CD14-positive monocyte (primary cell): ENCODE results near the gene ABCG5. TPM values are rescaled to one million over a fixed set of nuclear protein-coding genes. Genes with fewer than 3 reads are reported as not detected.

ENCODE experiments used
- DNase-seq, 3 donors: peaks; one replicate each; pipeline ENCODE4 v3.0.0-alpha.2; 2011 to 2022
- H2AFZ ChIP-seq: 2 replicates; pipeline ENCODE4 v1.6.0; 2012; ENCODE audit warnings: mild to moderate bottlenecking, low read depth, low read length, inconsistent platforms; ENCODE audit not compliant: insufficient read depth, poor library complexity, severe bottlenecking
- H3K27ac ChIP-seq, 2 donors: 1 replicate in 1 of 2; 2 replicates in 1 of 2; pipeline ENCODE4 v1.5.1; 2012 to 2013; ENCODE audit warnings: low read length in 2 of 2, control low read depth in 1 of 2, inconsistent platforms in 1 of 2, low read depth in 1 of 2, mild to moderate bottlenecking in 1 of 2
- H3K27me3 ChIP-seq, 2 donors: one replicate each; pipeline versions ENCODE4 v1.6.0 to v1.6.1; 2011 to 2013; ENCODE audit warnings: low read length in 2 of 2; ENCODE audit not compliant: control insufficient read depth in 2 of 2, insufficient read depth in 2 of 2
- H3K36me3 ChIP-seq, 2 donors: replicated peaks in 1 of 2; 1 replicate in 1 of 2; 2 replicates in 1 of 2; pipeline versions ENCODE4 v1.5.1 to v1.6.1; 2012 to 2013; ENCODE audit warnings: low read length in 2 of 2, control low read depth in 1 of 2, inconsistent platforms in 1 of 2, mild to moderate bottlenecking in 1 of 2; ENCODE audit not compliant: insufficient read depth in 2 of 2, control insufficient read depth in 1 of 2
- H3K4me1 ChIP-seq, 2 donors: 1 replicate in 1 of 2; 2 replicates in 1 of 2; pipeline versions ENCODE4 v1.5.1 to v1.6.1; 2012 to 2013; ENCODE audit warnings: low read length in 2 of 2, control low read depth in 1 of 2, inconsistent platforms in 1 of 2, mild to moderate bottlenecking in 1 of 2, moderate library complexity in 1 of 2; ENCODE audit not compliant: insufficient read depth in 2 of 2, control insufficient read depth in 1 of 2
- H3K4me2 ChIP-seq: replicated peaks from 2 replicates; pipeline ENCODE3; 2012; ENCODE audit warnings: low read length, moderate library complexity, mild to moderate bottlenecking; ENCODE audit not compliant: poor library complexity, severe bottlenecking; ENCODE audit errors: extremely low read depth
- H3K4me3 ChIP-seq, 3 experiments: fragments of 200-600 bp in 1 of 3; sonication (generic) in 1 of 3; replicated peaks in 1 of 3; 1 replicate in 2 of 3; 2 replicates in 1 of 3; pipeline ENCODE4 v1.5.1; 2011 to 2013; ENCODE audit warnings: low read length in 3 of 3, mild to moderate bottlenecking in 3 of 3, control low read depth in 2 of 3, low read depth in 2 of 3, inconsistent platforms in 1 of 3, moderate library complexity in 1 of 3
- H3K79me2 ChIP-seq: 2 replicates; pipeline ENCODE4 v1.6.0; 2012; ENCODE audit warnings: mild to moderate bottlenecking, control low read depth, inconsistent platforms, low read length, moderate library complexity; ENCODE audit not compliant: insufficient read depth
- H3K9ac ChIP-seq: 2 replicates; pipeline ENCODE4 v1.6.0; 2017; ENCODE audit warnings: low read length, mild to moderate bottlenecking; ENCODE audit not compliant: insufficient read depth, poor library complexity, severe bottlenecking
- H3K9me3 ChIP-seq, 2 donors: replicated peaks in 1 of 2; 1 replicate in 1 of 2; 2 replicates in 1 of 2; pipeline versions ENCODE4 v1.5.1 to v1.6.1; 2012 to 2013; ENCODE audit warnings: low read length in 2 of 2, control low read depth in 1 of 2; ENCODE audit not compliant: control insufficient read depth in 1 of 2, insufficient read depth in 1 of 2
- H4K20me1 ChIP-seq: 2 replicates; pipeline ENCODE4 v1.6.0; 2012; ENCODE audit warnings: mild to moderate bottlenecking, low read length, control low read depth, moderate library complexity; ENCODE audit not compliant: insufficient read depth
- H3K27ac Mint-ChIP-seq, 7 donors: one replicate each; pipeline ENCODE4 v1.8.0; 2020; ENCODE audit warnings: mild to moderate bottlenecking in 7 of 7, mixed read lengths in 7 of 7, moderate library complexity in 6 of 7, inconsistent platforms in 2 of 7
- H3K27me3 Mint-ChIP-seq, 3 donors: one replicate each; pipeline ENCODE4 v1.8.0; 2021 to 2022; ENCODE audit warnings: low read depth in 3 of 3, mild to moderate bottlenecking in 3 of 3, mixed read lengths in 3 of 3, moderate library complexity in 3 of 3, inconsistent platforms in 1 of 3
- H3K36me3 Mint-ChIP-seq, 2 donors: one replicate each; pipeline ENCODE4 v1.8.0; 2020; ENCODE audit warnings: mixed read lengths in 2 of 2, inconsistent platforms in 1 of 2, mild to moderate bottlenecking in 1 of 2
- H3K4me1 Mint-ChIP-seq: one replicate; pipeline ENCODE4 v1.8.0; 2020; ENCODE audit warnings: mild to moderate bottlenecking, mixed read lengths
- H3K4me3 Mint-ChIP-seq, 2 donors: one replicate each; pipeline ENCODE4 v1.8.0; 2020; ENCODE audit warnings: mild to moderate bottlenecking in 2 of 2, mixed read lengths in 2 of 2, moderate library complexity in 1 of 2
- H3K9me3 Mint-ChIP-seq, 7 donors: one replicate each; pipeline ENCODE4 v1.8.0; 2020 to 2022; ENCODE audit warnings: mixed read lengths in 7 of 7, mild to moderate bottlenecking in 6 of 7, moderate library complexity in 6 of 7, inconsistent platforms in 2 of 7
- CTCF ChIP-seq: fragments of 200-600 bp; IDR thresholded peaks from one replicate; pipeline ENCODE4 v1.8.0; 2022; ENCODE audit warnings: antibody characterized with exemption, mild to moderate bottlenecking
- WGBS: methylation state at CpG from one replicate; pipeline ENCODE4 v1.1.5; 2013; ENCODE audit warnings: missing lambda C conversion rate; ENCODE audit not compliant: insufficient coverage; 5-methylcytosine and 5-hydroxymethylcytosine counted together
- intact Hi-C, 2 donors: fragments of 100-400 bp; cut with micrococcal nuclease; formaldehyde crosslinking; loops; one replicate each; pipeline versions ENCODE4 v1.15.0 to v1.15.1; 2023
- polyA plus RNA-seq, 3 donors: library from polyadenylated mRNA; depleted of rRNA in 1 of 3; unstranded in 2 of 3; stranded (reverse) in 1 of 3; fragments of 300-500 nt in 2 of 3; fragments of >200 nt in 1 of 3; fragmentation: Illumina TruSeq in 2 of 3; gene quantifications; 1 replicate in 2 of 3; 2 replicates in 1 of 3; pipeline ENCODE4 v1.2.3, GENCODE V29; 2012 to 2021
- small RNA-seq: library from RNA; depleted of rRNA; stranded (forward); fragments of <200 nt; gene quantifications from one replicate; pipeline ENCODE3, GENCODE V24; 2012; ENCODE audit warnings: low read depth; ENCODE audit not compliant: insufficient read length

Gene ABCG5
- polyA plus RNA-seq, 3 donors: not detected

DNA sequence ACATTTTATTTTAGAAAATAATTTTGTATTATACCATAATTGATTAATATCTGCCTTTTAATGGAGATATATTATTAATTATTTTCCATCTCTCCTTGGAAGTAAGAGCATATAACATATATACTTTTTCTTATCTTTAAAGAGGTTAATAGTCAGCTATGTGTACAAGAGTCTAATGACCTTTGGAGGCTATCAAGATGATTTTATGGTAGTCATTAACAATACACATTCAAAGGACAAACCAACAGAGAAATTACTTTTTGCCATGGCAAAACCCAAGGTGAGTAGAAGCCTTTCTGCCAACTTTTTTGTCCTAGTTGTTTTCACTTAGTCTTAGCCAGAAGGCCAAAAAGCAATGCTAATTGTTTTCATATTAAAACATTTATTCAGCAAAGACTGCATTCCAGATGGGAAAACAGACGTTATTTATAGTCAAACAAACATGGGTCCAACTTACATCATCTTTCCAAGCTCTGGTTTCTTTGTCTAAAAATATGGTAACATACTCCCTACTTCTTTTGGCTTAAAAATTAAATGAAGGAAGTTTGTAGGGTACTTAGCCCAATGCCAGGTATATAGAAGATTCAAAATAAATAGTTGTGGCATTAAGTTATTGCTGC, 74.4 kb downstream of the ABCG5 start:
- Mint-ChIP-seq H3K4me3 (no peak overlapping the region), H3K27ac (no peak overlapping the region), H3K36me3 (no peaks in the 10 kb centered on the region), H3K9me3 (peaks cover 0 to 5% (median 1%) of the 10 kb centered on the region in 7 donors), H3K27me3 (peaks cover 2 to 10% (median 4%) of the 10 kb centered on the region in 3 donors), H3K4me1 (no peaks in the 10 kb centered on the region)
- Histone ChIP-seq H3K9me3 (peaks cover 0 to 4% of the 10 kb centered on the region in 2 donors), H2AFZ (no peak overlapping the region), H3K27me3 (peaks cover 0 to 3% of the 10 kb centered on the region in 2 donors), H3K36me3 (no peaks in the 10 kb centered on the region), H3K4me2 (no peak overlapping the region), H3K9ac (no peak overlapping the region), H3K4me1 (no peaks in the 10 kb centered on the region), H3K79me2 (no peaks in the 10 kb centered on the region), H3K4me3 (no peak overlapping the region), H3K27ac (no peak overlapping the region), H4K20me1 (no peaks in the 10 kb centered on the region)
- intact Hi-C loops: no loop called here
- WGBS: no CpG with 5 or more reads among the region's 1 CpG
- DNase-seq: no peak
- no peak for TF ChIP-seq CTCF

GRCh38 chr2:43763091-43763490, 75.5 kb downstream of the ABCG5 start:
- Histone ChIP-seq H3K27ac (no peak overlapping the region), H3K27me3 (no peaks in the 10 kb centered on the region), H3K4me3 (no peak overlapping the region), H3K4me1 (no peaks in the 10 kb centered on the region), H3K4me2 (no peak overlapping the region), H3K9me3 (peaks cover 0 to 4% of the 10 kb centered on the region in 2 donors), H3K79me2 (no peaks in the 10 kb centered on the region), H2AFZ (no peak overlapping the region), H3K36me3 (no peaks in the 10 kb centered on the region), H4K20me1 (no peaks in the 10 kb centered on the region), H3K9ac (no peak overlapping the region)
- intact Hi-C loops: no loop called here
- H3K4me1 Mint-ChIP-seq: no peaks in the 10 kb centered on the region
- no CpG with 5 or more reads among the region's 2 CpGs for WGBS
- no peak for TF ChIP-seq CTCF
- no peaks in the 10 kb centered on the region for H3K36me3 Mint-ChIP-seq
- H3K27me3 Mint-ChIP-seq: peaks cover 2 to 13% (median 4%) of the 10 kb centered on the region in 3 donors
- peaks cover 0 to 4% (median 1%) of the 10 kb centered on the region in 7 donors for H3K9me3 Mint-ChIP-seq
- DNase-seq: no peak
- no peak overlapping the region for H3K27ac Mint-ChIP-seq
- no peak overlapping the region for H3K4me3 Mint-ChIP-seq

Small RNA genes within 50 kb of the gene (small RNA-seq; reads per million reads assigned to genes)
- gene RN7SKP66: not detected

Other genes starting within 250 kb of the ABCG5 start
- 10 to 100 TPM in 1 of 3 donors, 1 to 10 TPM in 2; 7.3 to 11.2 (median 9.7) TPM for gene THADA, start 242.8 kb downstream of the ABCG5 start, polyA plus RNA-seq
- not detected for gene PLEKHH2, start 201.6 kb downstream of the ABCG5 start, polyA plus RNA-seq
- gene C1GALT1C1L, start 162.4 kb downstream of the ABCG5 start, polyA plus RNA-seq: not detected
- 1 to 10 TPM; 2.5 to 4.4 (median 3.5) TPM for gene DYNC2LI1, start 64.8 kb downstream of the ABCG5 start, polyA plus RNA-seq
- gene ABCG8, start 132 bp upstream of the ABCG5 start, polyA plus RNA-seq: not detected
- 10 to 100 TPM; 15.5 to 25.0 (median 24.8) TPM for gene LRPPRC, start 157.2 kb upstream of the ABCG5 start, polyA plus RNA-seq